CD14-positive monocyte (primary cell): Measurements from ENCODE around the gene WDR5. TPM values are rescaled to one million over a fixed set of nuclear protein-coding genes. Genes with fewer than 3 reads are reported as not detected.
"Not testable (repeated sequence)": the region's sequence is repeated elsewhere in the genome, so short reads cannot be mapped to it uniquely, and the experiment has no call there.

Experiments used
- DNase-seq, 3 donors: peaks; one replicate each; pipeline ENCODE4 v3.0.0-alpha.2; 2011 to 2022
- H2AFZ ChIP-seq: 2 replicates; pipeline ENCODE4 v1.6.0; 2012; ENCODE audit warnings: mild to moderate bottlenecking, low read depth, low read length, inconsistent platforms; ENCODE audit not compliant: insufficient read depth, poor library complexity, severe bottlenecking
- H3K27ac ChIP-seq, 2 donors: 1 replicate in 1 of 2; 2 replicates in 1 of 2; pipeline ENCODE4 v1.5.1; 2012 to 2013; ENCODE audit warnings: low read length in 2 of 2, control low read depth in 1 of 2, inconsistent platforms in 1 of 2, low read depth in 1 of 2, mild to moderate bottlenecking in 1 of 2
- H3K27me3 ChIP-seq, 2 donors: one replicate each; pipeline versions ENCODE4 v1.6.0 to v1.6.1; 2011 to 2013; ENCODE audit warnings: low read length in 2 of 2; ENCODE audit not compliant: control insufficient read depth in 2 of 2, insufficient read depth in 2 of 2
- H3K36me3 ChIP-seq, 2 donors: replicated peaks in 1 of 2; 1 replicate in 1 of 2; 2 replicates in 1 of 2; pipeline versions ENCODE4 v1.5.1 to v1.6.1; 2012 to 2013; ENCODE audit warnings: low read length in 2 of 2, control low read depth in 1 of 2, inconsistent platforms in 1 of 2, mild to moderate bottlenecking in 1 of 2; ENCODE audit not compliant: insufficient read depth in 2 of 2, control insufficient read depth in 1 of 2
- H3K4me1 ChIP-seq, 2 donors: 1 replicate in 1 of 2; 2 replicates in 1 of 2; pipeline versions ENCODE4 v1.5.1 to v1.6.1; 2012 to 2013; ENCODE audit warnings: low read length in 2 of 2, control low read depth in 1 of 2, inconsistent platforms in 1 of 2, mild to moderate bottlenecking in 1 of 2, moderate library complexity in 1 of 2; ENCODE audit not compliant: insufficient read depth in 2 of 2, control insufficient read depth in 1 of 2
- H3K4me2 ChIP-seq: replicated peaks from 2 replicates; pipeline ENCODE3; 2012; ENCODE audit warnings: low read length, moderate library complexity, mild to moderate bottlenecking; ENCODE audit not compliant: poor library complexity, severe bottlenecking; ENCODE audit errors: extremely low read depth
- H3K4me3 ChIP-seq, 3 experiments: fragments of 200-600 bp in 1 of 3; sonication (generic) in 1 of 3; replicated peaks in 1 of 3; 1 replicate in 2 of 3; 2 replicates in 1 of 3; pipeline ENCODE4 v1.5.1; 2011 to 2013; ENCODE audit warnings: low read length in 3 of 3, mild to moderate bottlenecking in 3 of 3, control low read depth in 2 of 3, low read depth in 2 of 3, inconsistent platforms in 1 of 3, moderate library complexity in 1 of 3
- H3K79me2 ChIP-seq: 2 replicates; pipeline ENCODE4 v1.6.0; 2012; ENCODE audit warnings: mild to moderate bottlenecking, control low read depth, inconsistent platforms, low read length, moderate library complexity; ENCODE audit not compliant: insufficient read depth
- H3K9ac ChIP-seq: 2 replicates; pipeline ENCODE4 v1.6.0; 2017; ENCODE audit warnings: low read length, mild to moderate bottlenecking; ENCODE audit not compliant: insufficient read depth, poor library complexity, severe bottlenecking
- H3K9me3 ChIP-seq, 2 donors: replicated peaks in 1 of 2; 1 replicate in 1 of 2; 2 replicates in 1 of 2; pipeline versions ENCODE4 v1.5.1 to v1.6.1; 2012 to 2013; ENCODE audit warnings: low read length in 2 of 2, control low read depth in 1 of 2; ENCODE audit not compliant: control insufficient read depth in 1 of 2, insufficient read depth in 1 of 2
- H4K20me1 ChIP-seq: 2 replicates; pipeline ENCODE4 v1.6.0; 2012; ENCODE audit warnings: mild to moderate bottlenecking, low read length, control low read depth, moderate library complexity; ENCODE audit not compliant: insufficient read depth
- H3K27ac Mint-ChIP-seq, 7 donors: one replicate each; pipeline ENCODE4 v1.8.0; 2020; ENCODE audit warnings: mild to moderate bottlenecking in 7 of 7, mixed read lengths in 7 of 7, moderate library complexity in 6 of 7, inconsistent platforms in 2 of 7
- H3K27me3 Mint-ChIP-seq, 3 donors: one replicate each; pipeline ENCODE4 v1.8.0; 2021 to 2022; ENCODE audit warnings: low read depth in 3 of 3, mild to moderate bottlenecking in 3 of 3, mixed read lengths in 3 of 3, moderate library complexity in 3 of 3, inconsistent platforms in 1 of 3
- H3K36me3 Mint-ChIP-seq, 2 donors: one replicate each; pipeline ENCODE4 v1.8.0; 2020; ENCODE audit warnings: mixed read lengths in 2 of 2, inconsistent platforms in 1 of 2, mild to moderate bottlenecking in 1 of 2
- H3K4me1 Mint-ChIP-seq: one replicate; pipeline ENCODE4 v1.8.0; 2020; ENCODE audit warnings: mild to moderate bottlenecking, mixed read lengths
- H3K4me3 Mint-ChIP-seq, 2 donors: one replicate each; pipeline ENCODE4 v1.8.0; 2020; ENCODE audit warnings: mild to moderate bottlenecking in 2 of 2, mixed read lengths in 2 of 2, moderate library complexity in 1 of 2
- H3K9me3 Mint-ChIP-seq, 7 donors: one replicate each; pipeline ENCODE4 v1.8.0; 2020 to 2022; ENCODE audit warnings: mixed read lengths in 7 of 7, mild to moderate bottlenecking in 6 of 7, moderate library complexity in 6 of 7, inconsistent platforms in 2 of 7
- WGBS: methylation state at CpG from one replicate; pipeline ENCODE4 v1.1.5; 2013; ENCODE audit warnings: missing lambda C conversion rate; ENCODE audit not compliant: insufficient coverage; 5-methylcytosine and 5-hydroxymethylcytosine counted together
- intact Hi-C, 2 donors: fragments of 100-400 bp; cut with micrococcal nuclease; formaldehyde crosslinking; loops; one replicate each; pipeline versions ENCODE4 v1.15.0 to v1.15.1; 2023
- polyA plus RNA-seq, 3 donors: library from polyadenylated mRNA; depleted of rRNA in 1 of 3; unstranded in 2 of 3; stranded (reverse) in 1 of 3; fragments of 300-500 nt in 2 of 3; fragments of >200 nt in 1 of 3; fragmentation: Illumina TruSeq in 2 of 3; gene quantifications; 1 replicate in 2 of 3; 2 replicates in 1 of 3; pipeline ENCODE4 v1.2.3, GENCODE V29; 2012 to 2021
- TF ChIP-seq, protein P1 (sequence below): fragments of 200-600 bp; IDR thresholded peaks from one replicate; pipeline ENCODE4 v1.8.0; 2022; ENCODE audit warnings: antibody characterized with exemption, mild to moderate bottlenecking

The WDR5 gene
- polyA plus RNA-seq, 3 donors = 8.7 to 17.3 (median 10.2) TPM

DNA sequence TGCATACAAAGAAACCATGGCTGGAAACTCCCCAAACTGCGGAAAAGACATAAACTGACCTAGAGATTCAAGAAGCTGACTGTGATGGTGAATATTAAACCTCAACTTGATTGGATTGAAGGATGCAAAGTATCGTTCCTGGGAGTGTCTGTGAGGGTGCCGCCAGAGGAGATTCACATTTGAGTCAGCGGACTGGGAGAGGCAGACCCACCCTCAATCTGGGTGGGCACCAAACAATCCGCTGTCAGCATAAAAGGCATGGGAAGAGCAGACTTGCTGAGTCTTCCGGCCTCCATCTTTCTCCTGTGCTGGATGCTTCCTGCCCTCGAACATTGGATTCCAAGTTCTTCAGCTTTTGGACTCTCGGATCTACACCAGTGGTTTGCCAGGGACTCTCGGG lies 24.8 kb upstream of the WDR5 start:
- no peak overlapping the region for H3K4me3 ChIP-seq
- H3K4me1 ChIP-seq = no peaks in the 10 kb centered on the region
- Mint-ChIP-seq H3K27ac (peak overlapping the region in 1 of 7 donors; percentile 41), H3K27me3 (peaks cover 3 to 15% (median 6%) of the 10 kb centered on the region in 3 donors), H3K9me3 (no peaks in the 10 kb centered on the region), H3K4me3 (no peak overlapping the region), H3K4me1 (peaks cover 2% of the 10 kb centered on the region), H3K36me3 (no peaks in the 10 kb centered on the region)
- H3K27ac ChIP-seq = no peak overlapping the region
- H2AFZ ChIP-seq = no peak overlapping the region
- DNase-seq = no peak
- no peaks in the 10 kb centered on the region for H3K27me3 ChIP-seq
- no peaks in the 10 kb centered on the region for H3K9me3 ChIP-seq
- H3K36me3 ChIP-seq = no peaks in the 10 kb centered on the region
- H3K9ac ChIP-seq = no peak overlapping the region
- WGBS = 67% methylated on average over 9 of the region's 9 CpGs
- TF ChIP-seq, protein P1, sequence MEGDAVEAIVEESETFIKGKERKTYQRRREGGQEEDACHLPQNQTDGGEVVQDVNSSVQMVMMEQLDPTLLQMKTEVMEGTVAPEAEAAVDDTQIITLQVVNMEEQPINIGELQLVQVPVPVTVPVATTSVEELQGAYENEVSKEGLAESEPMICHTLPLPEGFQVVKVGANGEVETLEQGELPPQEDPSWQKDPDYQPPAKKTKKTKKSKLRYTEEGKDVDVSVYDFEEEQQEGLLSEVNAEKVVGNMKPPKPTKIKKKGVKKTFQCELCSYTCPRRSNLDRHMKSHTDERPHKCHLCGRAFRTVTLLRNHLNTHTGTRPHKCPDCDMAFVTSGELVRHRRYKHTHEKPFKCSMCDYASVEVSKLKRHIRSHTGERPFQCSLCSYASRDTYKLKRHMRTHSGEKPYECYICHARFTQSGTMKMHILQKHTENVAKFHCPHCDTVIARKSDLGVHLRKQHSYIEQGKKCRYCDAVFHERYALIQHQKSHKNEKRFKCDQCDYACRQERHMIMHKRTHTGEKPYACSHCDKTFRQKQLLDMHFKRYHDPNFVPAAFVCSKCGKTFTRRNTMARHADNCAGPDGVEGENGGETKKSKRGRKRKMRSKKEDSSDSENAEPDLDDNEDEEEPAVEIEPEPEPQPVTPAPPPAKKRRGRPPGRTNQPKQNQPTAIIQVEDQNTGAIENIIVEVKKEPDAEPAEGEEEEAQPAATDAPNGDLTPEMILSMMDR = no peak
- no peaks in the 10 kb centered on the region for H4K20me1 ChIP-seq
- no peak overlapping the region for H3K4me2 ChIP-seq
- intact Hi-C loops = no loop called here
- H3K79me2 ChIP-seq = no peaks in the 10 kb centered on the region

DNA sequence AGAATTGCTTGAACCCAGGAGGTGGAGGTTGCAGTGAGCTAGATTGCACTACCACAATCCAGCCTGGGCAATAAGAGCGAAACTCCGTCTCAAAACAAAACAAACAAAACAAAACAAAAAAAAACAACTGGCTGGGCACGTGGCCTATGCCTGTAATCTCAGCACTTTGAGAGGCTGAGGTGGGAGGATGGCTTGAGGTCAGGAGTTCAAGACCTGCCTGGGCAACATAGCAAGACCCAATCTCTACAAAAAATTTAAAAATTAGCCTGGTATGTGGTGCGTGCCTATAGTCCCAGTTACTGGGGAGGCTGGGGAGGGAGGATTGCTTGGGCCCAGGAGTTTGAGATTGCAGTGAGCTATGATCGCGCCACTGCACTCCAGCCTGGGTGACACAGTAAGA lies 23.3 kb upstream of the WDR5 start:
- no peak overlapping the region for H2AFZ ChIP-seq
- Mint-ChIP-seq H3K27ac (no peak overlapping the region), H3K36me3 (no peaks in the 10 kb centered on the region), H3K27me3 (peaks cover 1 to 6% (median 4%) of the 10 kb centered on the region in 3 donors), H3K9me3 (no peaks in the 10 kb centered on the region), H3K4me3 (no peak overlapping the region), H3K4me1 (peaks cover 2% of the 10 kb centered on the region)
- DNase-seq = no peak
- no CpG with 5 or more reads among the region's 6 CpGs for WGBS
- intact Hi-C loops = no loop called here
- no peaks in the 10 kb centered on the region for H3K9me3 ChIP-seq
- H3K4me3 ChIP-seq = no peak overlapping the region
- no peak overlapping the region for H3K27ac ChIP-seq
- H4K20me1 ChIP-seq = no peaks in the 10 kb centered on the region
- no peak overlapping the region for H3K4me2 ChIP-seq
- no peaks in the 10 kb centered on the region for H3K36me3 ChIP-seq
- no peaks in the 10 kb centered on the region for H3K27me3 ChIP-seq
- H3K9ac ChIP-seq = no peak overlapping the region
- TF ChIP-seq, protein P1 = no peak
- H3K4me1 ChIP-seq = no peaks in the 10 kb centered on the region
- no peaks in the 10 kb centered on the region for H3K79me2 ChIP-seq

DNA sequence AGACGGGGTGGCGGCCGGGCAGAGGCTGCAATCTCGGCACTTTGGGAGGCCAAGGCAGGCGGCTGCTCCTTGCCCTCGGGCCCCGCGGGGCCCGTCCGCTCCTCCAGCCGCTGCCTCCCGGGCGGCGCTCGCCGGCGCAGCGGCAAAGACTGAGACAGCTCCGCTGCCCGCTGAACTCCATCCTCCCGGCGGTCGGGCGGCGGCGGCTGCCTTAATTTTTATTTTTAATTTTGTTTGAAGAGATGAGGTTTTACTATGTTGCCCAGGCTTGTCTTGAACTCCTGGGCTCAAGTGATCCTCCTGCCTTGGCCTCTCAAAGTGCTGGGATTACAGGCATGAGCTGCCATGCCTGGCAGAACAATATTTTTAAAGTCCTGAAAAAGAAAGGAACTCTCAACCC lies 16.9 kb upstream of the WDR5 start:
- H3K27ac ChIP-seq, H2AFZ ChIP-seq, H3K36me3 Mint-ChIP-seq, H3K27me3 ChIP-seq, DNase-seq, H3K27me3 Mint-ChIP-seq, H3K4me3 ChIP-seq, intact Hi-C loops, H3K9me3 Mint-ChIP-seq, H4K20me1 ChIP-seq, H3K9me3 ChIP-seq, H3K79me2 ChIP-seq, H3K4me2 ChIP-seq, H3K9ac ChIP-seq, H3K27ac Mint-ChIP-seq, H3K36me3 ChIP-seq, H3K4me3 Mint-ChIP-seq: not testable (repeated sequence)
- H3K4me1 Mint-ChIP-seq = peaks cover 17% of the 10 kb centered on the region
- peaks cover 15 to 16% of the 10 kb centered on the region in 2 donors for H3K4me1 ChIP-seq
- 100% methylated on average over 7 of the region's 26 CpGs for whole genome bisulfite sequencing
